Fibroblast of skin of abdomen (primary cell): ENCODE data around the gene RTBDN.
A peak's percentile ranks its signal among the peaks of the same experiment; 100 is the strongest.

Experiments
- DNase-seq: peaks from one replicate; pipeline ENCODE4 v3.0.0-alpha.2; 2013

RTBDN gene

GRCh38 chr19:12792051-12792852 is 42.1 kb downstream of the RTBDN start:
- DNase-seq: peak; percentile 56

- peak; percentile 97 for DNase-seq
Measured at GRCh38 chr19:12791345-12792050, 42.9 kb downstream of the RTBDN start, which contains the start of gene JUNB. JUNB (plus strand) TSS chr19:12791486; CDS start chr19:12791772, 286 bp downstream.

DNA sequence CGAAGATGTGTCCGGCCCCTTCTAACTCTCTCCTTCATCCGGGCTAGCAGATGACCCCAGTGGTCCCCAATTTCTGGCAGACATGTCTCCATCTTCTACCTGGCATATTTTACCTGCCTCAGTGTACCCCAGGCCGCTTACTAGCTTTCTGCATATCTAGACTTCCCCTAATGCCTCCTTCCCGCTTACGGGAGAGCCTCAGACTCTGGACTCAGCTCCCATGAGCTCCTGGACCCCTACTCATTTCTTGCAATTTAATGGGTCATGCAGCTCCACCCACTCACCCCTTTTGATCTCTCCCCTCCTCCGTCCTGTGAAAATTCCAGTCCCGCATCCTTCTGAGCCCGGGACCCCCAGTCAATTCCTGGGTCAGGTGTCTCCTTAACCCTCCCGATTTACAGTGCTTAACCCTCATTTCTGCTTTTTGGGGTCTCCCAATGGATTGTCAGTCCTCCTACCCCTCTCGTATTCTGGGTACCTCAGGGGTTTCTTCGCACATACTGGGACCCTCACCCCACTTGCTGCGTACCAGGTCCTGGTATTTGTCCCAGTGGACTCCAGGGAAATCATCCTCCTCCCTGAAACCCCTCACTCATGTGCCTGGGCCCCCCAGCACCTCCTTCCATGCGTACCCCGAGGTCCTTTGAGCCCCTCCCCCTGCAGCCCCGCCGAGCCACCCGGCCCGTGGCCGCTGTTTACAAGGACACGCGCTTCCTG is 43.6 kb downstream of the RTBDN start:
- DNase-seq: no peak

DNA sequence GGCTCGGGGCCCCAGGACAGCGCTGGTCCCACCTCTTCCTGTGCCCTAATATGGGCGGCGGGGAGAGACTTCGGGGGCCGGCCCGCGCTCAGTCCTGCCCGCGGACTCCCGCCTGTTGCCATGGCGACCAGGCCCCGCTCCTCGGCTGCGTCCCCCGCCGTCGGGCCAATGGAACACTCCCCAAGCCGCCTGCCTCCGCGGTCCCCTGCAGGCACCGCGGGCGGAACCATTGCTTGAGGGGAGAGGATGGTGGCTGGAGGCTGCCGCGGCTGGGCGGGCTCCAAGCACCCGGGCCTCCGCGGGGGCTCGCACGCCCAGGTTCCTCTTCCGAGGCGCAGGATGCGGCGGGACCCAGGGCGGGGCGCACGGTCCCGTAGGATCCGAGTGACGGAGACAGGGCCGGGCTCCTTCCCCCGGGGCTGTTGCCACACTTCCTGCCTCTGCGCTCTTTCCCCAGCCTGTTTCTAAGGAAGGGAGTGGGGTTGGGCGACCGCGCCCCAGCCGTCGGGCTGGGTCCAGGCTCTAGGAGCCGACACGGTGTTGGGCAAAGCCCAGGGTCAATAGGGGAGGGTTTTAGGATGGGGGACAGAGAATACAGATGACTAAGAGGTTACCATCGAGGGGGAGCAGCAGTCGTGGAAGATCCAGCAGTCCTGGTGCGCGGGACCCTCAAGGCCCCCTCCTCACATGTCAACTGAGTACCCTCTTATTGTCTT is 44.3 kb downstream of the RTBDN start:
- peak; percentile 98 for DNase-seq

DNA sequence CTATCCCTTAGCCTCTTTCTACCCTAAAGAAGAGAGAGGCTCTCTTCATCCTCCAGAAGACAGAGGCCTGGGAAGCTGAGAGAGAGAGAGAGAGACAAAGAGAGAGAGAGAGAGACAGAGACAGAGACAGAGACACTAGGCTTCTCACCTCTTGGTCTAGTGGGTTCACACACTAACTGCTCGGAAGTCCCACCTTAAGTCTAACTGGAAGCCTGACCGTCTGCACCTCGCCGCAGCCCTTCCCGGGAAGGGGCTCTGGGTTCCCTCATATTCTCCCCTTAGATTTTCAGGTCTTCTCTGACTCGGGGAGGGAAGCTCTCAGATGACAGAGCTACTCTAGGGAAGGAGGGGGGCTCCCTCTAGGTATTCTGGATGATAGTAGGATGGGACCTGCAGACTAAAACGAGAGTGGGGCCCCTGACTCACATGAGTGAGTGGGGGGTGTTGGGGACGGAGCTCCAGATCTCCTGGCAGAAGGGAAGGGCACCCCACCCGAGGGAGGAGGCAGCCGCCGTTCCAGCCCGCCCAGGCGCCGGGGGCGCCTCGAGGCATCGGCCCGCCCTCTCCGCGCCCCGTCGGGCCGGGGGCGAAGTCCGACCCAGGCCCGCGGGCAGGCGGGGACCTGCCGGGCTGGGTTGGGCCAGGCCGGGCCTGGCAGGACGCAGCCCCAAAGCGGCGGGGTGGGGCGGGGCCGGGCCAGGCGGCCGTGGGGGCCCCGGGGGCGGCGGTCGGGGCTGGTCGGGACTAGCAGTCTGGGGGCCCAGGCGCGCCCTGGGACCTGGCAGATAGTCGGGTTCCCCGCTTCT is 45.1 kb downstream of the RTBDN start:
- no peak for DNase-seq

DNA sequence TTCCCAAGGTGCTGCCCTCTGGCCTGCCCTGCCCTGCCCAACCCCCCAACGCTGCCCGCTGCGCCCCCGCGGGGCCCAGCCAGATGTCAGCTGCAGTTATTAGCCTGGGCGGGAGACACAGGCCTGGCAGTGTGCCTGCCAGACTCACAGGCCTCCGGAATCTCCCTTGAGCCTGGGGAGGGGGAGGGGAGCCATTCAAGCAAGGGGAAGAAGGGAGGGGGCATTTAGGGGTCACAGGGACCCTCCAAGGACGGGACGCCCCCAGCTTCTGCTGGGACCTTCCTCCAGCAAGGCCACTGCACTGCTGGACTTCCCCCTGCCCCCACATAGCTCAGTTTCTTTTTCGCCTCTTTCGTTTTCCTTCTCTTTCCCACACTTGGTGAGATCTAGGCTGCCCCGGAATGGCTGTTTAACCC is 45.7 kb downstream of the RTBDN start:
- peak; percentile 74 for DNase-seq

DNA sequence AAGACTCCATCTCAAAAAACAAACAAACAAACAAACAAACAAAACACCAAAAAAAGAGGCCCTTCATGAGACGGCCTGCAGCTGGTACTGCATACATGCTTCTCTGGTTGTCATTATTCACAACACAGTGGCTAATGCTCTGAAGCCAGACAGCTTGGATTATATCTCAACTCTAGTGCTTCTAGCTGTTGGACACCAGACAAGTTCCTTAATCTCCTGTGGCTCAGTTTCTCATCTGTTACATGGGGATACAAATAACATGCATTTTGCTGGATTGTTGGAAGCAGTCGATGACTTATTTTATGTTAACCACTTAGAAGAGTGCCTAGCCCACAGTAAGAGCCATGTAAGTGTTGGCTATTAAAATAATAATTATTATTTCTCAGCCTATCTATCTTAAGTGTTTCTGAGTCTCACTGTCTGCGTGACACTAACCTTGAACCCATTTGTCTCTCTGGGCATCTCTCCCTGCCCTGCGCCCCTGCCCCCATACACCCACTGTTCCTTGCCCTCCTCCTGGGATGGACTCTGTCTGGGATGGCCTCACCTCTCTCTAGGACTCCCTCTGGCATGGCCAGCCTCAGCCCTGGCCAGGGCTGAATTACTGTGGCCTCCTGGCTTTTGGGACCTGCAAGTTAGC is 46.2 kb downstream of the RTBDN start:
- no peak for DNase-seq

DNA sequence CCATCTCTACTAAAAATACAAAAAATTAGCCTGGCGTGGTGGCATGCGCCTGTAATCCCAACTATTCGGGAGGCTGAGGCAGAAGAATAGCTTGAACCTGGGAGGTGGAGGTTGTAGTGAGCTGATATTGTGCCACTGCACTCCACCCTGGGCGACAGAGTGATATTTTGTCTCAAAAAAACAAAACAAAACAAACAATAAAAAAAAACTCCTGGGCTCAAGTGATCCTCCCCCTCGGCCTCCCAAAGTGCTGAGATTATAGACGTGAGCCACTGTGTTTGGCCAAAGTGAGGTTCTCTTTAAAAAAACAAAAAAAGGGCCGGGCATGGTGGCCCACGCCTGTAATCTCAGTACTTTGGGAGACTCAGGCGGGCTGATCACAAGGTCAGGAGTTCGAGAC is 46.9 kb downstream of the RTBDN start:
- no peak for DNase-seq

GRCh38 chr19:12786952-12787351 is 47.4 kb downstream of the RTBDN start:
- DNase-seq: no peak

GRCh38 chr19:12786141-12786870 is 48.1 kb downstream of the RTBDN start:
- DNase-seq: no peak

DNA sequence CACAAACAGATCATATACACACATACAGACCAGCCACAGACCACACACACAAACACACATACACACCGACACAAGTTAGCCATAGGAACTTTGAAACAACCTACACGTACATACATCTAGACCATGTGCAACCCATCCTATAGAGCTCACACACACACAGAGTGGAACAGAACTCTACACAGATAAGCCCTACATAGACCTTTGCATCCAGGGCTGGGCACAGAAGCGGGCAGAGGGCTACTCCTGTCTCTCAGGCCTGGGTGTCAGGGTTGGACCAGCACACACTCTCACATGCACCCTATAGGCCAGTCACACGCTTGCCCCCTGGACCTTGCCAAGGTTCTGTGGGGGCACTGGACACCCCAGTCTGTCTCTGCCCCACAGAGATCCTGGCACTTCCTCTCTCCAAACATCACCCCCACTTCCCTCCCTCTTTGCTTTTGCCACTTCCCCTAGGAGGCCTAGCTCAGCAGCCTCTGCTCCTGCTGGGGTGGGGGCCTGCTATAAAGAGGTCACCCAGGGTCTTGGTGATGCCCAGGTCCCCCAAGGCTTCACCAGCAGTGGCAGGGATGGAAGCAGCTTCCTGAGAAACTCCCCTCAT is 48.8 kb downstream of the RTBDN start:
- DNase-seq: no peak

DNA sequence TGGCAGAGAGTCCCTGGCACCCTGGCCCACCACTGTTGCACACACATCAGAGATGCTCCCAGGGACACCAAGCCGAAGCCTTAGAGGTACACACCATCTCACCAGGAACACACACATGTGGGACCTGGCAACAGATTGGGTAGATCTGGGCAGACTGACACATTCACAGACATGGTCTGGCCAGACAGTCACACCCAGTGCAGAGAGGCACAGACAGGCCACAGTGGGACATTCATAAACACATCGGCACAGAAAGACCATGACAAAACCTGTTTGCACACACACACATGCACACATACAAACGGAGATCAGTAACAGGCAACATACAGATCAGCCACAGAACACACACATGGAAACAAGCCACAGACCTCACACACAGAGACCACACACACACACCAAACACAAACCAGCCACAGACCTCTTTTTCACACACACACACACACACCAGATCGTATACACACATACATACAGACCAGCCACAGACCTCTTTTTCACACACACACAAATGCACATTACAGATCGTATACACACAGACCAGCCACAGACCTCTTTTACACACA is 49.4 kb downstream of the RTBDN start:
- peak; percentile 59 for DNase-seq

GRCh38 chr19:12784394-12784870 is 49.9 kb downstream of the RTBDN start:
- DNase-seq: no peak

GRCh38 chr19:12783849-12784393 is 50.5 kb downstream of the RTBDN start:
- no peak for DNase-seq

DNA sequence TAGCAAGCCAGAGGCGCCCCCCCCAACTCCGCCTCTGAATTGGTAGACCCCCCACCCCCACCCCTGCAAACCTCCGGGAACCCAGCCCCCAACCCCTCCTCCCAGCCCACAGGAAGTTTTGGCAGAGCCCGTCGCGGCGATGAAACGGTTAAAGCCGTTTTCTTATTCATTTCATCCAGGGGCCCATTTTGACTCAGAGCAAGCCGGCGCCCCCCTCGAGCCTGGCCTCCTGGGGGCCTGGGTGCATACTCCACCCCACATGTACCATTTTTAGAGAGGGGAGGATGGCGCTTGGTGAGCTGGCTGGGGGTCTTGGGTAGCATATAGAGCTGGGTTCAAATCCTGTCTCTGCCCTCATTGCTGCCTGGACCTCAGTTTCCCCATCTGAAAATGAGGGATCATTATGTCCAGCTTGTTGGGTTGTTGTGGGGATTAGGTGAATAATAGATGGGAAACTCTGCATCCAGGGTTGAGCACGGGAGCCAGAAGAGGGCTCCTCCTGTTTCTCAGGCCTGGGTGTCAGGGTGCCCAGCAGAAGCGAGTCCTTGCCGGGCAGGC is 51.0 kb downstream of the RTBDN start:
- DNase-seq: peak; percentile 67

DNA sequence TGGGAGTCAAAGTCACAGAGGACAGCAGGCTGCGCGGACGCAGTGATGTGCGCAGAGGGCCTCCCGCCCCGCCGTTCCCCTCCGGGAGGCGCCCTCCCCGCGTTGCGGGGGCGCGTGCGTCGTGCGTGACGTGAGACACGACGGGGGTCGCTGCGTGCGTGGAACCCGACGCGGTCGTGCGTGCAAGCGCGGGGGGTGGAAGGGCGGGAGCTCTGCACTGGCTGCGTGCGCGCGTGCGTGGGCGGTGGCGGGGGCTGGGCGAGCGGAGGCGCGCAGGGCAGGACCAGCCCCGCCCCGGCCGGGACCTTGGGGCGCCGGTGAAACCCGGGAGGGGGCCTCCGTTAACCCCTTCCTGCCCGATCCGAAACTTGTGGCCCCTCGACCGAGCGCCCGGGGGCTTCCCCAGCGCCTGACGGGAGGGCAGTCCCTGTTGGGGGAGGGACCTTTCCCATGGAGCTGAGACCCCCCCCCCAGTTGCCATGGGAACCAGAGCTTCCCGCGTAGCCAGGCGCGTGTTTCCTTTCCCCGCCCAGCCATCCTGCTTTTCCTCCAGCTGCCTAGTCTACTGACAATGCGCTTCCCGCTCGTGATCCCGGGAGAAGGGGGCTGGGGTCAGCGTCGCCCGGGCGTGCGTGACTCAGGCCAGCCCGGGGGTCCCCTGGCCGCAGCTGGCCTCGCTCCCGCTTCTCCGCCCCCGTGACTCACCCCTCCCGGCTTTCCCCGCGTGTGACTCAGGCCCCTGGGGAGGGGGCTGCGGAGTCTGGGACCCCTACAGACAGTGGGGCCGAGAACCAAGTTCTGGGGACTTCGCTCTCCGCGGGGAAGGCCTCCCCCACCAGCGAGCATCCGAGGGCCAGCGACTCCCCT is 51.7 kb downstream of the RTBDN start:
- DNase-seq: peak; percentile 91

GRCh38 chr19:12782174-12782423 is 52.3 kb downstream of the RTBDN start:
- DNase-seq: no peak
